H9 (cell line): ENCODE results near the gene TRIM9. TPM values are rescaled to one million over a fixed set of nuclear protein-coding genes. Genes with fewer than 3 reads are reported as not detected.

ENCODE experiments used
- DNase-seq: peaks from one replicate; pipeline ENCODE4 v3.0.0-alpha.2; 2017
- H2AFZ ChIP-seq: one replicate; pipeline ENCODE4 v1.6.1; 2013; ENCODE audit warnings: mild to moderate bottlenecking, low read length, control low read depth, moderate library complexity
- H2AK5ac ChIP-seq: 2 replicates; pipeline ENCODE4 v1.6.1; 2013; ENCODE audit warnings: low read length, control low read depth, mixed read lengths; ENCODE audit not compliant: insufficient read length
- H2BK120ac ChIP-seq: one replicate; pipeline ENCODE4 v1.6.1; 2013; ENCODE audit warnings: low read depth, mild to moderate bottlenecking, low read length, control low read depth, inconsistent platforms; ENCODE audit not compliant: poor library complexity, severe bottlenecking
- H2BK12ac ChIP-seq: 2 replicates; pipeline ENCODE4 v1.6.1; 2013; ENCODE audit warnings: low read length, control low read depth, mixed read lengths, low read depth; ENCODE audit not compliant: insufficient read length
- H2BK15ac ChIP-seq: 2 replicates; pipeline ENCODE4 v1.6.1; 2013; ENCODE audit warnings: low read depth, low read length, control low read depth
- H2BK20ac ChIP-seq: one replicate; pipeline ENCODE4 v1.6.1; 2013; ENCODE audit warnings: low read depth, mild to moderate bottlenecking, low read length, control low read depth, inconsistent platforms; ENCODE audit not compliant: poor library complexity, severe bottlenecking
- H2BK5ac ChIP-seq: 2 replicates; pipeline ENCODE4 v1.6.1; 2013; ENCODE audit warnings: low read length, control low read depth, mixed read lengths; ENCODE audit not compliant: insufficient read length
- H3K14ac ChIP-seq: 2 replicates; pipeline ENCODE4 v1.6.1; 2013; ENCODE audit warnings: low read length, control low read depth; ENCODE audit not compliant: insufficient read depth
- H3K18ac ChIP-seq: 2 replicates; pipeline ENCODE4 v1.6.1; 2013; ENCODE audit warnings: low read depth, mild to moderate bottlenecking, mixed read lengths, low read length, control low read depth; ENCODE audit not compliant: insufficient read length
- H3K23ac ChIP-seq: 2 replicates; pipeline ENCODE4 v1.6.1; 2013; ENCODE audit warnings: low read length, control low read depth, mixed read lengths, low read depth; ENCODE audit not compliant: insufficient read length
- H3K23me2 ChIP-seq: 2 replicates; pipeline ENCODE4 v1.6.1; 2013; ENCODE audit warnings: low read depth, mild to moderate bottlenecking, mixed read lengths, low read length, control low read depth; ENCODE audit not compliant: insufficient read length, poor library complexity, severe bottlenecking
- H3K27ac ChIP-seq: 2 replicates; pipeline ENCODE4 v1.5.1; 2013; ENCODE audit warnings: low read length, control low read depth, mixed read lengths, low read depth; ENCODE audit not compliant: insufficient read length
- H3K27me3 ChIP-seq: 2 replicates; pipeline ENCODE4 v1.6.1; 2013; ENCODE audit warnings: low read length, control low read depth, inconsistent platforms; ENCODE audit not compliant: insufficient read depth
- H3K4ac ChIP-seq: 2 replicates; pipeline ENCODE4 v1.6.1; 2013; ENCODE audit warnings: low read depth, mild to moderate bottlenecking, control low read depth, inconsistent platforms, low read length, moderate library complexity
- H3K4me1 ChIP-seq: 2 replicates; pipeline ENCODE4 v1.6.1; 2013; ENCODE audit warnings: low read length, control low read depth, inconsistent platforms; ENCODE audit not compliant: insufficient read depth
- H3K4me2 ChIP-seq: 2 replicates; pipeline ENCODE4 v1.6.1; 2013; ENCODE audit warnings: low read length, control low read depth, mixed read lengths; ENCODE audit not compliant: insufficient read length, insufficient read depth
- H3K56ac ChIP-seq: 2 replicates; pipeline ENCODE4 v1.6.1; 2013; ENCODE audit warnings: low read depth, mild to moderate bottlenecking, mixed read lengths, low read length, control low read depth; ENCODE audit not compliant: insufficient read length
- H3K79me1 ChIP-seq: 2 replicates; pipeline ENCODE4 v1.6.1; 2013; ENCODE audit warnings: low read depth, mild to moderate bottlenecking, moderate library complexity, low read length, control low read depth, inconsistent platforms; ENCODE audit not compliant: insufficient read depth, poor library complexity, severe bottlenecking
- H3K79me2 ChIP-seq: 2 replicates; pipeline ENCODE4 v1.6.1; 2013; ENCODE audit warnings: low read length, control low read depth, inconsistent platforms; ENCODE audit not compliant: insufficient read depth
- H3K9ac ChIP-seq: 2 replicates; pipeline ENCODE4 v1.6.1; 2013; ENCODE audit warnings: low read length, control low read depth, mixed read lengths; ENCODE audit not compliant: insufficient read length; ENCODE audit errors: extremely low read depth
- H3K9me3 ChIP-seq: one replicate; pipeline ENCODE4 v1.6.1; 2013; ENCODE audit warnings: low read depth, low read length, inconsistent platforms; ENCODE audit not compliant: control insufficient read depth
- H3T11ph ChIP-seq: one replicate; pipeline ENCODE4 v1.6.1; 2013; ENCODE audit warnings: mild to moderate bottlenecking, low read length, control low read depth, inconsistent platforms
- H4K20me1 ChIP-seq: one replicate; pipeline ENCODE4 v1.6.1; 2013; ENCODE audit not compliant: control insufficient read depth, insufficient read length, insufficient read depth
- H4K5ac ChIP-seq: 2 replicates; pipeline ENCODE4 v1.6.1; 2013; ENCODE audit warnings: low read depth, mild to moderate bottlenecking, mixed read lengths, low read length, control low read depth; ENCODE audit not compliant: insufficient read length
- H4K8ac ChIP-seq: replicated peaks from 2 replicates; pipeline ENCODE4 v1.6.1; 2013; ENCODE audit warnings: low read length, control low read depth, mixed read lengths, low read depth; ENCODE audit not compliant: insufficient read length
- H4K91ac ChIP-seq: 2 replicates; pipeline ENCODE4 v1.6.1; 2013; ENCODE audit warnings: low read depth, mild to moderate bottlenecking, moderate library complexity, mixed read lengths, low read length, control low read depth; ENCODE audit not compliant: insufficient read length
- H3K27ac Mint-ChIP-seq, 3 experiments: 2 replicates in 2 of 3; 3 replicates in 1 of 3; pipeline ENCODE4 v1.8.0; 2020 to 2021; ENCODE audit warnings: mixed read lengths in 3 of 3, mild to moderate bottlenecking in 1 of 3, moderate library complexity in 1 of 3
- H3K27me3 Mint-ChIP-seq: 2 replicates; pipeline ENCODE4 v1.8.0; 2021; ENCODE audit warnings: low read depth, mild to moderate bottlenecking, moderate library complexity, mixed read lengths
- H3K36me3 Mint-ChIP-seq, 3 experiments: 2 replicates in 2 of 3; 3 replicates in 1 of 3; pipeline ENCODE4 v1.8.0; 2020 to 2021; ENCODE audit warnings: low read depth in 3 of 3, mixed read lengths in 3 of 3; ENCODE audit not compliant: insufficient read depth in 1 of 3
- H3K4me1 Mint-ChIP-seq, 2 experiments: 2 replicates each; pipeline ENCODE4 v1.8.0; 2020; ENCODE audit warnings: mixed read lengths in 2 of 2
- H3K4me3 Mint-ChIP-seq, 2 experiments: 2 replicates in 1 of 2; 3 replicates in 1 of 2; pipeline ENCODE4 v1.8.0; 2020 to 2021; ENCODE audit warnings: mild to moderate bottlenecking in 2 of 2, mixed read lengths in 2 of 2, moderate library complexity in 1 of 2
- H3K9me3 Mint-ChIP-seq, 2 experiments: 2 replicates in 1 of 2; 3 replicates in 1 of 2; pipeline ENCODE4 v1.8.0; 2020; ENCODE audit warnings: mild to moderate bottlenecking in 2 of 2, mixed read lengths in 2 of 2, moderate library complexity in 1 of 2
- CTCF ChIP-seq: fragments of 200-600 bp; sonication (generic); conservative IDR thresholded peaks from 3 replicates; pipeline ENCODE4 v1.8.0; 2021; ENCODE audit warnings: antibody characterized with exemption, mild to moderate bottlenecking
- WGBS: extraction: QIAGEN DNeasy Blood & Tissue Kit; methylation state at CpG from one replicate; pipeline ENCODE4 v1.1.7; 2013; ENCODE audit warnings: missing lambda C conversion rate, low lambda C conversion rate, mixed read lengths; ENCODE audit not compliant: insufficient read length; ENCODE audit errors: extremely low coverage; 5-methylcytosine and 5-hydroxymethylcytosine counted together
- total RNA-seq: library from RNA; stranded (reverse); gene quantifications from 2 replicates; pipeline ENCODE4 v1.2.1, GENCODE V29; 2021

Gene TRIM9
- total RNA-seq, 1 experiment from 2014 or later, result 0.98 TPM

- H3K18ac ChIP-seq, result no peak overlapping the region
- no peaks in the 10 kb centered on the region for H3K23me2 ChIP-seq
- H3K79me2 ChIP-seq, result no peaks in the 10 kb centered on the region
- no peaks in the 10 kb centered on the region; the same call in 1 of the 2 replicates for H3K27me3 ChIP-seq
- no peak overlapping the region for H3K4ac ChIP-seq
- no peak overlapping the region for H2AK5ac ChIP-seq
- Mint-ChIP-seq H3K9me3 (no peaks in the 10 kb centered on the region), H3K27ac (no peak overlapping the region), H3K27me3 (no peaks in the 10 kb centered on the region), H3K4me1 (peaks cover 0 to 5% of the 10 kb centered on the region in 2 experiments; a peak in 1 of 4 replicates), H3K4me3 (no peak overlapping the region), H3K36me3 (no peaks in the 10 kb centered on the region; a peak in 1 of 7 replicates)
- H3K79me1 ChIP-seq, result no peaks in the 10 kb centered on the region
- no peak overlapping the region for H2AFZ ChIP-seq
- H4K5ac ChIP-seq, result no peak overlapping the region
- no peak overlapping the region for H3K56ac ChIP-seq
- H3K9ac ChIP-seq, result no peak overlapping the region
- no peak overlapping the region for H3K23ac ChIP-seq
- H4K8ac ChIP-seq, result no peak overlapping the region
- H2BK12ac ChIP-seq, result no peak overlapping the region
- no peak overlapping the region for H3K14ac ChIP-seq
- H3K27ac ChIP-seq, result no peak overlapping the region
- no peak for DNase-seq
- no peaks in the 10 kb centered on the region for H4K20me1 ChIP-seq
- H4K91ac ChIP-seq, result no peak overlapping the region
- no peak overlapping the region for H3K4me2 ChIP-seq
- H2BK15ac ChIP-seq, result no peak overlapping the region
- no peak overlapping the region for H2BK120ac ChIP-seq
- H3K9me3 ChIP-seq, result no peaks in the 10 kb centered on the region
- TF ChIP-seq CTCF, result no peak
- no peak overlapping the region for H2BK20ac ChIP-seq
- WGBS, result no CpG with 5 or more reads among the region's 4 CpGs
- no peak overlapping the region for H3T11ph ChIP-seq
- H2BK5ac ChIP-seq, result no peak overlapping the region
- no peaks in the 10 kb centered on the region for H3K4me1 ChIP-seq
These were observed 66.5 kb downstream of the TRIM9 start for GRCh38 chr14:51028361-51028760.
